GM10847 (cell line): ENCODE data around the gene WNT16.

Source experiments
- POLR2A ChIP-seq: IDR thresholded peaks from 2 replicates; pipeline ENCODE4 v1.6.1; 2011; ENCODE audit not compliant: insufficient read length; ENCODE audit errors: extremely low read depth

WNT16 gene

GRCh38 chr7:121371883-121372282 lies 43.1 kb downstream of the WNT16 start:
- TF ChIP-seq POLR2A, result no peak

GRCh38 chr7:121372376-121373010 lies 43.7 kb downstream of the WNT16 start:
- TF ChIP-seq POLR2A, result no peak

- no peak for TF ChIP-seq POLR2A
Observed at GRCh38 chr7:121373177-121373576, 44.4 kb downstream of the WNT16 start.

- TF ChIP-seq POLR2A, result no peak
Observed at GRCh38 chr7:121376979-121377378, 48.2 kb downstream of the WNT16 start.

GRCh38 chr7:121379930-121380329 lies 51.1 kb downstream of the WNT16 start:
- TF ChIP-seq POLR2A, result no peak

- no peak for TF ChIP-seq POLR2A
Observed at GRCh38 chr7:121382473-121382872, 53.7 kb downstream of the WNT16 start.

GRCh38 chr7:121383235-121383910 lies 54.6 kb downstream of the WNT16 start:
- TF ChIP-seq POLR2A, result no peak

- no peak for TF ChIP-seq POLR2A
Observed at GRCh38 chr7:121384265-121384664, 55.5 kb downstream of the WNT16 start.

GRCh38 chr7:121385056-121385799 lies 56.4 kb downstream of the WNT16 start:
- no peak for TF ChIP-seq POLR2A

GRCh38 chr7:121385800-121386179 lies 57.0 kb downstream of the WNT16 start:
- TF ChIP-seq POLR2A, result no peak

- TF ChIP-seq POLR2A, result no peak
Observed at GRCh38 chr7:121388950-121389349, 60.1 kb downstream of the WNT16 start.

GRCh38 chr7:121390109-121390508 lies 61.3 kb downstream of the WNT16 start:
- no peak for TF ChIP-seq POLR2A

- no peak for TF ChIP-seq POLR2A
Observed at GRCh38 chr7:121390617-121391016, 61.8 kb downstream of the WNT16 start.
